HFFc6 (cell line): ENCODE data around the gene COG6. TPM values are rescaled to one million over a fixed set of nuclear protein-coding genes. Genes with fewer than 3 reads are reported as not detected.

Experiments used
- DNase-seq: peaks from one replicate; pipeline ENCODE4 v3.0.0-alpha.2; 2018
- H3K27ac Mint-ChIP-seq: 2 replicates; pipeline ENCODE4 v1.8.0; 2020; ENCODE audit warnings: mild to moderate bottlenecking, mixed read lengths
- H3K27me3 Mint-ChIP-seq: 2 replicates; pipeline ENCODE4 v1.8.0; 2021; ENCODE audit warnings: mild to moderate bottlenecking, moderate library complexity, mixed read lengths; ENCODE audit not compliant: insufficient read depth
- H3K36me3 Mint-ChIP-seq: 2 replicates; pipeline ENCODE4 v1.8.0; 2021; ENCODE audit warnings: low read depth, mixed read lengths
- H3K4me1 Mint-ChIP-seq: 2 replicates; pipeline ENCODE4 v1.8.0; 2020; ENCODE audit warnings: low read depth, mixed read lengths
- H3K4me3 Mint-ChIP-seq: 2 replicates; pipeline ENCODE4 v1.8.0; 2020; ENCODE audit warnings: mild to moderate bottlenecking, moderate library complexity, mixed read lengths
- H3K9me3 Mint-ChIP-seq: 2 replicates; pipeline ENCODE4 v1.8.0; 2020; ENCODE audit warnings: mild to moderate bottlenecking, mixed read lengths
- total RNA-seq, 6 experiments: library from RNA; stranded (reverse); fragmentation: NEBNext Ultra II Directional; extraction: Animal tissue kit (Norgen Biotek cat#: 25700); gene quantifications; 2 replicates in 1 of 6; 3 replicates in 5 of 6; pipeline ENCODE4 v1.2.3, GENCODE V29; 2021
- TF ChIP-seq, protein P1 (sequence below): fragments of 200-600 bp; sonication (generic); IDR thresholded peaks from 2 replicates; pipeline ENCODE4 v1.5.0; 2021; ENCODE audit warnings: antibody characterized with exemption, mild to moderate bottlenecking

COG6 gene
- total RNA-seq, 6 experiments from 2014 or later = 43.1 to 56.0 (median 47.2) TPM

DNA sequence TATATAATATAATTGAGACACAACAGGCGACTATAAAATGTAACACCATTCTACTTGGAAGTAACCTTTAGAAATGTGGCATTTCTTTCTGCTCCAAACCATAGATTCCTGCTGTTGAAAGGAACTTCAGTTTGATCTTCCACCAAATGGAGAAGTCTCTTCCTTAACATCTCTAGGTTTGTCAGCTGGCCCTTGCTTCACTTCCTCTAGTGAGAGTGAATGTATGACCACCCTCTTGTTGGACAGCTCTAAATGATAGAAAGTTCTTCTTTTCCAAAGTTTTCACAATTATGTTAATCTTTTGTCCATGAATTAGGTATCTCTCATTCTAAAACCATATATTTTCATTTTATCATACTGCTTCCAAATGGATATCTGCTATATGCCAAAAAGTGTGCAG lies 13.8 kb upstream of the COG6 start:
- Mint-ChIP-seq H3K36me3 (no peaks in the 10 kb centered on the region), H3K4me1 (no peaks in the 10 kb centered on the region), H3K4me3 (no peak overlapping the region), H3K27me3 (peaks cover 19% of the 10 kb centered on the region), H3K9me3 (no peaks in the 10 kb centered on the region), H3K27ac (no peak overlapping the region)
- TF ChIP-seq, protein P1, sequence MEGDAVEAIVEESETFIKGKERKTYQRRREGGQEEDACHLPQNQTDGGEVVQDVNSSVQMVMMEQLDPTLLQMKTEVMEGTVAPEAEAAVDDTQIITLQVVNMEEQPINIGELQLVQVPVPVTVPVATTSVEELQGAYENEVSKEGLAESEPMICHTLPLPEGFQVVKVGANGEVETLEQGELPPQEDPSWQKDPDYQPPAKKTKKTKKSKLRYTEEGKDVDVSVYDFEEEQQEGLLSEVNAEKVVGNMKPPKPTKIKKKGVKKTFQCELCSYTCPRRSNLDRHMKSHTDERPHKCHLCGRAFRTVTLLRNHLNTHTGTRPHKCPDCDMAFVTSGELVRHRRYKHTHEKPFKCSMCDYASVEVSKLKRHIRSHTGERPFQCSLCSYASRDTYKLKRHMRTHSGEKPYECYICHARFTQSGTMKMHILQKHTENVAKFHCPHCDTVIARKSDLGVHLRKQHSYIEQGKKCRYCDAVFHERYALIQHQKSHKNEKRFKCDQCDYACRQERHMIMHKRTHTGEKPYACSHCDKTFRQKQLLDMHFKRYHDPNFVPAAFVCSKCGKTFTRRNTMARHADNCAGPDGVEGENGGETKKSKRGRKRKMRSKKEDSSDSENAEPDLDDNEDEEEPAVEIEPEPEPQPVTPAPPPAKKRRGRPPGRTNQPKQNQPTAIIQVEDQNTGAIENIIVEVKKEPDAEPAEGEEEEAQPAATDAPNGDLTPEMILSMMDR = no peak
- DNase-seq = no peak

GRCh38 chr13:39646122-39646521 lies 9.3 kb upstream of the COG6 start:
- TF ChIP-seq, protein P1 = no peak
- no peaks in the 10 kb centered on the region for H3K9me3 Mint-ChIP-seq
- no peak overlapping the region for H3K4me3 Mint-ChIP-seq
- no peak for DNase-seq
- no peaks in the 10 kb centered on the region for H3K36me3 Mint-ChIP-seq
- H3K4me1 Mint-ChIP-seq = no peaks in the 10 kb centered on the region
- peaks cover 11% of the 10 kb centered on the region; the same call in 1 of the 2 replicates for H3K27me3 Mint-ChIP-seq
- H3K27ac Mint-ChIP-seq = no peak overlapping the region

DNA sequence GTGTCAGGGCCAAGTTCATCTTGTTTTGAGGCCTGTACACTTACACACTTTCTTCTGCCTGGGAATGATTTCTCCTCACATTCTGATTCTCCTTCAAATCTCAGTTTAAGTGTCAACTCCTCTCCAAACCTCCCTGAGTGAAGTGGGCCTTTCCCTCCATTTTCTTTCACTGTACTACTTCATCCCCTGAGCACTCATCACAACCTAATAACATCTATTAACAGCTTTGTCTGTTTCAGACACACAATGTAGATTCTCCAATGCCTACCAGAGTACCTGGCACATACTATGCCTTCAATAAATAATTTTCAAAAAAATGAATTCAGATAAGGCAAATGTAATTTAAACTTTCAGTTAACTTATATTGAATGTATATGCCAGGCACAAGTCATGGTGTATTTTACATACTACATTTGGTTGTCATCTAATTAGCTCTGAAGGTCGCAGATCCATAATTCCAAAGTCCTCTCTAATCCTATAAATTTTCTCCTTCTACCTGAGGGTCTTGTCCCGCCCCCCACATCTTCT lies 357 bp upstream of the COG6 start:
- TF ChIP-seq, protein P1 = no peak
- peak overlapping the region; percentile 69 for H3K27ac Mint-ChIP-seq
- peaks cover 22% of the 10 kb centered on the region for H3K4me1 Mint-ChIP-seq
- no peaks in the 10 kb centered on the region for H3K9me3 Mint-ChIP-seq
- H3K27me3 Mint-ChIP-seq = peaks cover 2% of the 10 kb centered on the region; the same call in 1 of the 2 replicates
- no peaks in the 10 kb centered on the region for H3K36me3 Mint-ChIP-seq
- H3K4me3 Mint-ChIP-seq = peak overlapping the region; percentile 94
- DNase-seq = no peak

GRCh38 chr13:39656325-39656677 lies 839 bp downstream of the COG6 start:
- no peaks in the 10 kb centered on the region for H3K36me3 Mint-ChIP-seq
- TF ChIP-seq, protein P1 = no peak
- peaks cover 22% of the 10 kb centered on the region for H3K4me1 Mint-ChIP-seq
- peak overlapping the region; percentile 47 for H3K27ac Mint-ChIP-seq
- peak overlapping the region; percentile 94 for H3K4me3 Mint-ChIP-seq
- no peaks in the 10 kb centered on the region for H3K27me3 Mint-ChIP-seq
- no peaks in the 10 kb centered on the region for H3K9me3 Mint-ChIP-seq
- no peak for DNase-seq

- H3K9me3 Mint-ChIP-seq = no peaks in the 10 kb centered on the region
- peaks cover 3% of the 10 kb centered on the region; the same call in 1 of the 2 replicates for H3K4me1 Mint-ChIP-seq
- H3K36me3 Mint-ChIP-seq = no peaks in the 10 kb centered on the region
- no peak overlapping the region for H3K27ac Mint-ChIP-seq
- H3K4me3 Mint-ChIP-seq = no peak overlapping the region
- TF ChIP-seq, protein P1 = no peak
- no peak for DNase-seq
- no peaks in the 10 kb centered on the region for H3K27me3 Mint-ChIP-seq
Measured at GRCh38 chr13:39663508-39663907, 8.0 kb downstream of the COG6 start.

DNA sequence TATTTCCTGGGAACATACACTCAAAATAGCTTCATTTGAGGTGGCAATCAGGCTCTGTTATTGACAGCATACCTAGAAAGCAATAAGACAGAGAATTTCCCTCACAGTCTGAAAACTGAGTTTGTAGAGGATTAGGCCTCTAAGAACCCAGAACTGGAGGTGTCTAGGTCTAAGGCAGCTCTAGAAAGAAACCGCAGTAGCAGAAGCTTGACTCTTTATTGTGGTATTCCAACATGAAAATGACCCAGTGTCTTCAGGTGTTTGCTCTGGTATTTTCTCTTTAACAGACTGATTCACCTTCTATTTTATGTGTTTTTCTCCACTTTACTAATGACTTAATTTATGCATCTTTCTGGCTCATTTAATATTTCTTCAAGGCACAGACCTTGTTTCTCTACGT lies 8.5 kb downstream of the COG6 start:
- Mint-ChIP-seq H3K9me3 (no peaks in the 10 kb centered on the region), H3K27me3 (no peaks in the 10 kb centered on the region), H3K36me3 (no peaks in the 10 kb centered on the region), H3K27ac (no peak overlapping the region), H3K4me3 (no peak overlapping the region), H3K4me1 (no peaks in the 10 kb centered on the region; the same call in 1 of the 2 replicates)
- TF ChIP-seq, protein P1 = no peak
- no peak for DNase-seq
